H1 (cell line): ENCODE results near the gene OLR1.

Experiments
- CBX5 ChIP-seq: fragments of 300-800, 300-1000 bp; sonication (generic); IDR thresholded peaks from 2 replicates; pipeline ENCODE4 v1.7.1; 2016; ENCODE audit warnings: antibody characterized with exemption, low read length, low read depth
- CHD1 ChIP-seq: IDR thresholded peaks from 2 replicates; pipeline ENCODE4 v1.6.1; 2012; ENCODE audit warnings: low read depth, low read length, improper control_type of control experiment
- HDAC6 ChIP-seq: IDR thresholded peaks from one replicate; pipeline ENCODE4 v1.7.1; 2012; ENCODE audit warnings: low read depth, mild to moderate bottlenecking, inconsistent platforms, low read length, moderate library complexity
- JUN ChIP-seq: IDR thresholded peaks from 2 replicates; pipeline ENCODE4 v1.6.1; 2011; ENCODE audit warnings: low read depth, mild to moderate bottlenecking, improper control_type of control experiment, low read length
- KDM1A ChIP-seq: fragments of 200-600, 300-600 bp; sonication (generic); IDR thresholded peaks from 2 replicates; pipeline ENCODE4 v1.7.1; 2016; ENCODE audit warnings: mild to moderate bottlenecking, low read length, borderline replicate concordance
- MAX ChIP-seq: IDR thresholded peaks from 2 replicates; pipeline ENCODE4 v1.6.1; 2012; ENCODE audit warnings: inconsistent platforms
- POLR2A ChIP-seq, 2 experiments: IDR thresholded peaks; 1 replicate in 1 of 2; 2 replicates in 1 of 2; pipeline ENCODE4 v1.6.1; 2011; ENCODE audit warnings: low read depth in 2 of 2, low read length in 2 of 2, mild to moderate bottlenecking in 2 of 2; ENCODE audit errors: control extremely low read depth in 1 of 2
- POLR2AphosphoS5 ChIP-seq: IDR thresholded peaks from 2 replicates; pipeline ENCODE4 v1.6.1; 2011; ENCODE audit warnings: low read depth, low read length
- SIN3A ChIP-seq, 2 experiments: IDR thresholded peaks in 1 of 2; conservative IDR thresholded peaks in 1 of 2; 2 replicates each; pipeline ENCODE4 v1.6.1; 2011 to 2012; ENCODE audit warnings: low read length in 2 of 2, improper control_type of control experiment in 1 of 2, low read depth in 1 of 2, mild to moderate bottlenecking in 1 of 2
- SIX5 ChIP-seq: IDR thresholded peaks from 2 replicates; pipeline ENCODE4 v1.6.1; 2011; ENCODE audit warnings: mild to moderate bottlenecking, low read depth, low read length
- TBP ChIP-seq: IDR thresholded peaks from 2 replicates; pipeline ENCODE4 v1.6.1; 2011; ENCODE audit warnings: low read depth, low read length, improper control_type of control experiment
- ZNF274 ChIP-seq: IDR thresholded peaks from 2 replicates; pipeline ENCODE4 v1.7.0; 2012; ENCODE audit warnings: low read length, borderline replicate concordance; ENCODE audit errors: extremely low read depth
- TF ChIP-seq, protein P1 (sequence below), 3 experiments: IDR thresholded peaks; 1 replicate in 2 of 3; 2 replicates in 1 of 3; pipeline versions ENCODE4 v1.5.1 to v1.6.1; 2011; ENCODE audit warnings: low read length in 3 of 3, mild to moderate bottlenecking in 3 of 3, inconsistent platforms in 2 of 3, low read depth in 1 of 3, moderate library complexity in 1 of 3; ENCODE audit not compliant: insufficient read depth in 1 of 3; ENCODE audit errors: control extremely low read depth in 1 of 3

DNA sequence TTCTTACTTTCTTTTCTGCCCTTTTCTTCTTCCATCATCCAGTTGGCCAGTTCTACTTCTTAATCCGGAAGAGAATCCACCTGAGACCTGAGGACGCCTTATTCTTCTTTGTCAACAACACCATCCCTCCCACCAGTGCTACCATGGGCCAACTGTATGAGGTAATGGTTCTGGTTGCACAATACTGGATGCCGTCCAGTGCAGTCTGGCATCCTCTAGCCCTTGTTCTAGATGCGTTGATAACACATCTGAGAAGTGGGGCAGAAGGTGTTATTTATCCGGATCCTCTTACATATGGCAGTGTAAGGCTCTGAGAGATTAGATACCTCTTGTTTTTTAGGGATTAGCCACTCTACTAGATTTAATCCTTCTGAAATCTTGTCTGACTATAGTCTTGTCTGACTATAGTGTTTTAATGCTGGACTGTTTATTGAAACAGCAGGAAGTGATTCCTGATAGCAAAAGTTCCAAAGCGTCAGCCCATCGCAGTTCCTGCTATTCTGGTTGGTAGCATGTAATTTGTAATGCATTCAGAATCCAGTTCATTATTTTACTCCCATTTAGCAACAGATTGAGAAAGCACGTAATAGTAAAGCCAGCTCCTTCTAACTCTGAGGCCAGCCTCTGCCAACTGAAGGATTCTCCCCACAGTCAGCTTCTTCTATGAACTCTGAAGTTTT, 48.6 kb upstream of the OLR1 start:
- no peak for TF ChIP-seq CHD1
- TF ChIP-seq, protein P1, sequence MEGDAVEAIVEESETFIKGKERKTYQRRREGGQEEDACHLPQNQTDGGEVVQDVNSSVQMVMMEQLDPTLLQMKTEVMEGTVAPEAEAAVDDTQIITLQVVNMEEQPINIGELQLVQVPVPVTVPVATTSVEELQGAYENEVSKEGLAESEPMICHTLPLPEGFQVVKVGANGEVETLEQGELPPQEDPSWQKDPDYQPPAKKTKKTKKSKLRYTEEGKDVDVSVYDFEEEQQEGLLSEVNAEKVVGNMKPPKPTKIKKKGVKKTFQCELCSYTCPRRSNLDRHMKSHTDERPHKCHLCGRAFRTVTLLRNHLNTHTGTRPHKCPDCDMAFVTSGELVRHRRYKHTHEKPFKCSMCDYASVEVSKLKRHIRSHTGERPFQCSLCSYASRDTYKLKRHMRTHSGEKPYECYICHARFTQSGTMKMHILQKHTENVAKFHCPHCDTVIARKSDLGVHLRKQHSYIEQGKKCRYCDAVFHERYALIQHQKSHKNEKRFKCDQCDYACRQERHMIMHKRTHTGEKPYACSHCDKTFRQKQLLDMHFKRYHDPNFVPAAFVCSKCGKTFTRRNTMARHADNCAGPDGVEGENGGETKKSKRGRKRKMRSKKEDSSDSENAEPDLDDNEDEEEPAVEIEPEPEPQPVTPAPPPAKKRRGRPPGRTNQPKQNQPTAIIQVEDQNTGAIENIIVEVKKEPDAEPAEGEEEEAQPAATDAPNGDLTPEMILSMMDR (IDR thresholded peaks at IDR 0.05; ENCODE audit: control extremely low read depth in 1 of 3, insufficient read depth in 1 of 3, low read depth in 1 of 3, low read length in 3 of 3): no peak
- TF ChIP-seq HDAC6: no peak
- no peak for TF ChIP-seq POLR2AphosphoS5
- no peak for TF ChIP-seq SIN3A (conservative IDR thresholded peaks at IDR 0.05 in 1 of 2, IDR thresholded peaks at IDR 0.05 in 1 of 2; ENCODE audit: low read depth in 1 of 2, low read length in 2 of 2)
- no peak for TF ChIP-seq POLR2A (IDR thresholded peaks at IDR 0.05; ENCODE audit: control extremely low read depth in 1 of 2, low read depth in 2 of 2, low read length in 2 of 2)
- no peak for TF ChIP-seq MAX
- TF ChIP-seq TBP: no peak
- TF ChIP-seq CBX5: no peak
- TF ChIP-seq JUN: no peak
- TF ChIP-seq ZNF274: no peak
- no peak for TF ChIP-seq SIX5
- TF ChIP-seq KDM1A: no peak
